GM12878 (cell line): ENCODE data around the gene LCE1D.

Experiments used
- FOXK2 ChIP-seq: fragments of 450-650 bp; IDR thresholded peaks from 2 replicates; pipeline ENCODE4 v1.6.1; 2017; ENCODE audit warnings: mild to moderate bottlenecking, moderate library complexity
- JUND ChIP-seq: IDR thresholded peaks from 2 replicates; pipeline ENCODE4 v1.6.1; 2012; ENCODE audit warnings: low read depth, mild to moderate bottlenecking, low read length, improper control_type of control experiment, moderate library complexity
- MXI1 ChIP-seq: fragments of 150-350 bp; IDR thresholded peaks from 2 replicates; pipeline ENCODE4 v1.6.1; 2011; ENCODE audit warnings: low read depth, mild to moderate bottlenecking, inconsistent platforms, low read length, improper control_type of control experiment
- MYC ChIP-seq: IDR thresholded peaks from 2 replicates; pipeline ENCODE4 v1.6.1; 2011; ENCODE audit warnings: mild to moderate bottlenecking, low read length, moderate library complexity, inconsistent platforms; ENCODE audit not compliant: insufficient read depth, insufficient replicate concordance, insufficient read length, severe bottlenecking
- POLR2A ChIP-seq: IDR thresholded peaks from 2 replicates; pipeline ENCODE4 v1.6.1; 2011; ENCODE audit warnings: low read depth, mild to moderate bottlenecking, low read length
- POLR2AphosphoS5 ChIP-seq: IDR thresholded peaks from 2 replicates; pipeline ENCODE4 v1.6.1; 2011; ENCODE audit warnings: mild to moderate bottlenecking, low read length, inconsistent platforms
- RCOR1 ChIP-seq: conservative IDR thresholded peaks from 2 replicates; pipeline ENCODE4 v1.6.1; 2012; ENCODE audit warnings: low read depth, low read length, improper control_type of control experiment
- SUZ12 ChIP-seq: fragments of 200-600 bp; sonication (generic); IDR thresholded peaks from one replicate; pipeline ENCODE4 v1.6.1; 2018; ENCODE audit warnings: antibody characterized with exemption, mild to moderate bottlenecking; ENCODE audit not compliant: unreplicated experiment
- TCF7 ChIP-seq: IDR thresholded peaks from 2 replicates; pipeline ENCODE4 v1.6.1; 2014; ENCODE audit warnings: antibody characterized with exemption, borderline replicate concordance
- TF ChIP-seq, protein P1 (sequence below): fragments of 450-650 bp; IDR thresholded peaks from 2 replicates; pipeline ENCODE4 v1.6.1; 2018; ENCODE audit warnings: borderline replicate concordance, mild to moderate bottlenecking; ENCODE audit not compliant: partially characterized antibody
- TF ChIP-seq, protein P2 (sequence below): fragments of 150-350 bp; IDR thresholded peaks from 2 replicates; pipeline ENCODE4 v1.6.1; 2016; ENCODE audit warnings: low read depth, low read length
- TF ChIP-seq, protein P3 (sequence below): IDR thresholded peaks from 2 replicates; pipeline ENCODE4 v1.6.1; 2011; ENCODE audit warnings: mild to moderate bottlenecking, low read depth, low read length, moderate library complexity; ENCODE audit not compliant: insufficient replicate concordance
- TF ChIP-seq, protein P4 (sequence below), 3 experiments: IDR thresholded peaks in 2 of 3; conservative IDR thresholded peaks in 1 of 3; 2 replicates each; pipeline ENCODE4 v1.5.1; 2011; ENCODE audit warnings: low read depth in 3 of 3, low read length in 3 of 3, mild to moderate bottlenecking in 3 of 3, control low read depth in 2 of 3, moderate library complexity in 2 of 3, inconsistent platforms in 1 of 3, mixed read lengths in 1 of 3; ENCODE audit not compliant: control insufficient read depth in 2 of 3, insufficient read depth in 1 of 3; ENCODE audit errors: extremely low read depth in 1 of 3
- TF ChIP-seq, protein P5 (sequence below): fragments of 450-650 bp; formaldehyde crosslinking; IDR thresholded peaks from 2 replicates; pipeline ENCODE4 v1.4.0; 2020; ENCODE audit warnings: mild to moderate bottlenecking, moderate library complexity

DNA sequence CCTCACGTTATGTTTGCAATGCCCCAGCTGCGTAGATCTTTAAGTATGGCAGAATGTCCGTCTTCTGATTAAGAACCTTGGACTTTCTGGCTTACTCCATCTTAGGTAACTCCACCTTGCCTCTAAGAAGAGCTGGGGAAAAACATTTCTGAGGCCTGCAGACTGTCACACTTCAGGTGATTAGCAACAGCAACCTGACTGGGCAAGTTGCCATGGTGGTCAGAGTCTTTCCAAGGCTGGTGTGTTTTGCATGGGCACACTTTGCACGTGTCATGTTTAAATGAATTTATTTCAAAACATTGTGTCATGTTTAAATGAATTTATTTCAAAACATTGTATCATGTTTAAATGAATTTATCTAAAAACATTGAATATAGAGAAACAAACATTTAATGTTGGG, 37.9 kb upstream of the LCE1D start:
- TF ChIP-seq MYC (no peak), POLR2A (no peak), MXI1 (no peak), RCOR1 (no peak), POLR2AphosphoS5 (no peak), TCF7 (no peak), FOXK2 (no peak), JUND (no peak), SUZ12 (no peak)
- TF ChIP-seq, protein P1, sequence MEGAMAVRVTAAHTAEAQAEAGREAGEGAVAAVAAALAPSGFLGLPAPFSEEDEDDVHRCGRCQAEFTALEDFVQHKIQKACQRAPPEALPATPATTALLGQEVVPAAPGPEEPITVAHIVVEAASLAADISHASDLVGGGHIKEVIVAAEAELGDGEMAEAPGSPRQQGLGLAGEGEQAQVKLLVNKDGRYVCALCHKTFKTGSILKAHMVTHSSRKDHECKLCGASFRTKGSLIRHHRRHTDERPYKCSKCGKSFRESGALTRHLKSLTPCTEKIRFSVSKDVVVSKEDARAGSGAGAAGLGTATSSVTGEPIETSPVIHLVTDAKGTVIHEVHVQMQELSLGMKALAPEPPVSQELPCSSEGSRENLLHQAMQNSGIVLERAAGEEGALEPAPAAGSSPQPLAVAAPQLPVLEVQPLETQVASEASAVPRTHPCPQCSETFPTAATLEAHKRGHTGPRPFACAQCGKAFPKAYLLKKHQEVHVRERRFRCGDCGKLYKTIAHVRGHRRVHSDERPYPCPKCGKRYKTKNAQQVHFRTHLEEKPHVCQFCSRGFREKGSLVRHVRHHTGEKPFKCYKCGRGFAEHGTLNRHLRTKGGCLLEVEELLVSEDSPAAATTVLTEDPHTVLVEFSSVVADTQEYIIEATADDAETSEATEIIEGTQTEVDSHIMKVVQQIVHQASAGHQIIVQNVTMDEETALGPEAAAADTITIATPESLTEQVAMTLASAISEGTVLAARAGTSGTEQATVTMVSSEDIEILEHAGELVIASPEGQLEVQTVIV: no peak
- TF ChIP-seq, protein P2, sequence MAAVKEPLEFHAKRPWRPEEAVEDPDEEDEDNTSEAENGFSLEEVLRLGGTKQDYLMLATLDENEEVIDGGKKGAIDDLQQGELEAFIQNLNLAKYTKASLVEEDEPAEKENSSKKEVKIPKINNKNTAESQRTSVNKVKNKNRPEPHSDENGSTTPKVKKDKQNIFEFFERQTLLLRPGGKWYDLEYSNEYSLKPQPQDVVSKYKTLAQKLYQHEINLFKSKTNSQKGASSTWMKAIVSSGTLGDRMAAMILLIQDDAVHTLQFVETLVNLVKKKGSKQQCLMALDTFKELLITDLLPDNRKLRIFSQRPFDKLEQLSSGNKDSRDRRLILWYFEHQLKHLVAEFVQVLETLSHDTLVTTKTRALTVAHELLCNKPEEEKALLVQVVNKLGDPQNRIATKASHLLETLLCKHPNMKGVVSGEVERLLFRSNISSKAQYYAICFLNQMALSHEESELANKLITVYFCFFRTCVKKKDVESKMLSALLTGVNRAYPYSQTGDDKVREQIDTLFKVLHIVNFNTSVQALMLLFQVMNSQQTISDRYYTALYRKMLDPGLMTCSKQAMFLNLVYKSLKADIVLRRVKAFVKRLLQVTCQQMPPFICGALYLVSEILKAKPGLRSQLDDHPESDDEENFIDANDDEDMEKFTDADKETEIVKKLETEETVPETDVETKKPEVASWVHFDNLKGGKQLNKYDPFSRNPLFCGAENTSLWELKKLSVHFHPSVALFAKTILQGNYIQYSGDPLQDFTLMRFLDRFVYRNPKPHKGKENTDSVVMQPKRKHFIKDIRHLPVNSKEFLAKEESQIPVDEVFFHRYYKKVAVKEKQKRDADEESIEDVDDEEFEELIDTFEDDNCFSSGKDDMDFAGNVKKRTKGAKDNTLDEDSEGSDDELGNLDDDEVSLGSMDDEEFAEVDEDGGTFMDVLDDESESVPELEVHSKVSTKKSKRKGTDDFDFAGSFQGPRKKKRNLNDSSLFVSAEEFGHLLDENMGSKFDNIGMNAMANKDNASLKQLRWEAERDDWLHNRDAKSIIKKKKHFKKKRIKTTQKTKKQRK: no peak
- TF ChIP-seq, protein P3, sequence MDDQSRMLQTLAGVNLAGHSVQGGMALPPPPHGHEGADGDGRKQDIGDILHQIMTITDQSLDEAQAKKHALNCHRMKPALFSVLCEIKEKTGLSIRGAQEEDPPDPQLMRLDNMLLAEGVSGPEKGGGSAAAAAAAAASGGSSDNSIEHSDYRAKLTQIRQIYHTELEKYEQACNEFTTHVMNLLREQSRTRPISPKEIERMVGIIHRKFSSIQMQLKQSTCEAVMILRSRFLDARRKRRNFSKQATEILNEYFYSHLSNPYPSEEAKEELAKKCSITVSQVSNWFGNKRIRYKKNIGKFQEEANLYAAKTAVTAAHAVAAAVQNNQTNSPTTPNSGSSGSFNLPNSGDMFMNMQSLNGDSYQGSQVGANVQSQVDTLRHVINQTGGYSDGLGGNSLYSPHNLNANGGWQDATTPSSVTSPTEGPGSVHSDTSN: no peak
- TF ChIP-seq, protein P4, sequence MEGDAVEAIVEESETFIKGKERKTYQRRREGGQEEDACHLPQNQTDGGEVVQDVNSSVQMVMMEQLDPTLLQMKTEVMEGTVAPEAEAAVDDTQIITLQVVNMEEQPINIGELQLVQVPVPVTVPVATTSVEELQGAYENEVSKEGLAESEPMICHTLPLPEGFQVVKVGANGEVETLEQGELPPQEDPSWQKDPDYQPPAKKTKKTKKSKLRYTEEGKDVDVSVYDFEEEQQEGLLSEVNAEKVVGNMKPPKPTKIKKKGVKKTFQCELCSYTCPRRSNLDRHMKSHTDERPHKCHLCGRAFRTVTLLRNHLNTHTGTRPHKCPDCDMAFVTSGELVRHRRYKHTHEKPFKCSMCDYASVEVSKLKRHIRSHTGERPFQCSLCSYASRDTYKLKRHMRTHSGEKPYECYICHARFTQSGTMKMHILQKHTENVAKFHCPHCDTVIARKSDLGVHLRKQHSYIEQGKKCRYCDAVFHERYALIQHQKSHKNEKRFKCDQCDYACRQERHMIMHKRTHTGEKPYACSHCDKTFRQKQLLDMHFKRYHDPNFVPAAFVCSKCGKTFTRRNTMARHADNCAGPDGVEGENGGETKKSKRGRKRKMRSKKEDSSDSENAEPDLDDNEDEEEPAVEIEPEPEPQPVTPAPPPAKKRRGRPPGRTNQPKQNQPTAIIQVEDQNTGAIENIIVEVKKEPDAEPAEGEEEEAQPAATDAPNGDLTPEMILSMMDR (IDR thresholded peaks at IDR 0.05 in 2 of 3, conservative IDR thresholded peaks at IDR 0.05 in 1 of 3; ENCODE audit: control insufficient read depth in 2 of 3, extremely low read depth in 1 of 3, insufficient read depth in 1 of 3, low read depth in 3 of 3, low read length in 3 of 3): no peak
- TF ChIP-seq, protein P5, sequence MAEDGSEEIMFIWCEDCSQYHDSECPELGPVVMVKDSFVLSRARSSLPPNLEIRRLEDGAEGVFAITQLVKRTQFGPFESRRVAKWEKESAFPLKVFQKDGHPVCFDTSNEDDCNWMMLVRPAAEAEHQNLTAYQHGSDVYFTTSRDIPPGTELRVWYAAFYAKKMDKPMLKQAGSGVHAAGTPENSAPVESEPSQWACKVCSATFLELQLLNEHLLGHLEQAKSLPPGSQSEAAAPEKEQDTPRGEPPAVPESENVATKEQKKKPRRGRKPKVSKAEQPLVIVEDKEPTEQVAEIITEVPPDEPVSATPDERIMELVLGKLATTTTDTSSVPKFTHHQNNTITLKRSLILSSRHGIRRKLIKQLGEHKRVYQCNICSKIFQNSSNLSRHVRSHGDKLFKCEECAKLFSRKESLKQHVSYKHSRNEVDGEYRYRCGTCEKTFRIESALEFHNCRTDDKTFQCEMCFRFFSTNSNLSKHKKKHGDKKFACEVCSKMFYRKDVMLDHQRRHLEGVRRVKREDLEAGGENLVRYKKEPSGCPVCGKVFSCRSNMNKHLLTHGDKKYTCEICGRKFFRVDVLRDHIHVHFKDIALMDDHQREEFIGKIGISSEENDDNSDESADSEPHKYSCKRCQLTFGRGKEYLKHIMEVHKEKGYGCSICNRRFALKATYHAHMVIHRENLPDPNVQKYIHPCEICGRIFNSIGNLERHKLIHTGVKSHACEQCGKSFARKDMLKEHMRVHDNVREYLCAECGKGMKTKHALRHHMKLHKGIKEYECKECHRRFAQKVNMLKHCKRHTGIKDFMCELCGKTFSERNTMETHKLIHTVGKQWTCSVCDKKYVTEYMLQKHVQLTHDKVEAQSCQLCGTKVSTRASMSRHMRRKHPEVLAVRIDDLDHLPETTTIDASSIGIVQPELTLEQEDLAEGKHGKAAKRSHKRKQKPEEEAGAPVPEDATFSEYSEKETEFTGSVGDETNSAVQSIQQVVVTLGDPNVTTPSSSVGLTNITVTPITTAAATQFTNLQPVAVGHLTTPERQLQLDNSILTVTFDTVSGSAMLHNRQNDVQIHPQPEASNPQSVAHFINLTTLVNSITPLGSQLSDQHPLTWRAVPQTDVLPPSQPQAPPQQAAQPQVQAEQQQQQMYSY (CRISPR knock-in tag): no peak
